Measurements from ENCODE around the gene CTU2. TPM values are rescaled to one million over a fixed set of nuclear protein-coding genes. Genes with fewer than 3 reads are reported as not detected.

The CTU2 gene
- total and polyA plus RNA-seq, 2 experiments from 2014 or later, result 5.9 to 19.5 TPM

DNA sequence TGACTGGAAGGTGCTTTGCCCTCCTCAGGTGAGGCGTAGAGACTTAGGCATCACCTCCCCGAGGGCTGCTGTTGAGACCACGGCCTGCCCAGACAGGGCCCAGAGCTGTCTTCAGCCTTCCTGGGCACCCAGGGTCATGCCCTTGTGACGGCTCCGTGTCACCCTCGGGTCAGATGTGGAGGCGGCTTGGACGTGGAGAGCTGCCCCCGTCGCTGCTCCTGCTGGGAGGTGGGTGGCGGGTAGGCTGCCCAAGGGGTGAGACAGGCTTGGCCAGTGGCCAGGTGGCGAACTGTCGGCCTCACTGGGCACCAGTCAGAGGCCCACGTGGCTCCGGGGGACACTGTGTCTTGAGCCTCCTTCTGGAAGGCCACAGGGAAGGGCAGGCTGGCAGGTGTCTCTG is 11.1 kb upstream of the CTU2 start:
- DNase-seq (ENCODE audit: low spot score), result no peak
- Histone ChIP-seq H3K79me2 (no peaks in the 10 kb centered on the region), H3K4me3 (no peak overlapping the region), H3K9me3 (ENCODE audit: low read depth) (no peaks in the 10 kb centered on the region), H3K9me2 (replicated peaks; ENCODE audit: insufficient read depth) (no peaks in the 10 kb centered on the region), H3K27ac (no peak overlapping the region), H3K4me1 (ENCODE audit: insufficient read depth) (no peaks in the 10 kb centered on the region), H3K4me2 (no peak overlapping the region), H4K20me1 (ENCODE audit: insufficient read depth, poor library complexity, severe bottlenecking) (no peaks in the 10 kb centered on the region), H3K27me3 (no peaks in the 10 kb centered on the region), H3K36me3 (replicated peaks; ENCODE audit: insufficient read depth, low read depth) (no peaks in the 10 kb centered on the region), H2AFZ (no peak overlapping the region)
- 90% methylated on average over 15 of the region's 15 CpGs for WGBS (ENCODE audit: low lambda C conversion rate, missing lambda C conversion rate)
- TF ChIP-seq EZH2phosphoT487 (IDR thresholded peaks at IDR 0.05; ENCODE audit: low read depth, severe bottlenecking, unreplicated experiment), result no peak
- TF ChIP-seq CTCF (IDR thresholded peaks at IDR 0.05; ENCODE audit: poor library complexity), result no peak
- no peak for TF ChIP-seq EZH2 (IDR thresholded peaks at IDR 0.05; ENCODE audit: borderline replicate concordance)

DNA sequence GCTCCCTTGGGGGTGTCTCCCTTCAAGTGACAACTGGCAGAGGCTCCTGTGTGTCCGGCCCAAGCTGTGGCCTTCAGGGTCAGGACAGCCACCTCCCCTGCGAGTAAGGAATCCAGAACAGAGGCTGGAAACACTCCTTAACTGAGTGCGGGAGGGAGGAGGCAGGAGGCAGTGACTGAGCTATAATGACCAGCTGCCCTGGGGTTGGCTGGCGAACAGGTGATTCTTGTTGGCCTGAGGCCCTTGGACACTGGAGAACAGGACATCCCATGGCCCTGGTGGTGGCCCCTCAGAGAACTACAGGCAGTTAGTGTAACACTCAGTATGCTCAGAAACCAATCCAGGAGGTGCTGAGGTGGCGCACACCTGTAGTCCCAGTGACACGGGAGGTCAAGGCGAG is 10.6 kb upstream of the CTU2 start:
- H3K79me2 ChIP-seq, result no peaks in the 10 kb centered on the region
- H3K4me1 ChIP-seq (ENCODE audit: insufficient read depth), result no peaks in the 10 kb centered on the region
- H3K4me2 ChIP-seq, result no peak overlapping the region
- no peaks in the 10 kb centered on the region for H3K9me2 ChIP-seq (replicated peaks; ENCODE audit: insufficient read depth)
- TF ChIP-seq EZH2 (IDR thresholded peaks at IDR 0.05; ENCODE audit: borderline replicate concordance), result no peak
- TF ChIP-seq CTCF (IDR thresholded peaks at IDR 0.05; ENCODE audit: poor library complexity), result no peak
- no peak for TF ChIP-seq EZH2phosphoT487 (IDR thresholded peaks at IDR 0.05; ENCODE audit: low read depth, severe bottlenecking, unreplicated experiment)
- no peak overlapping the region for H3K4me3 ChIP-seq
- no peak for DNase-seq (ENCODE audit: low spot score)
- 95% methylated on average over 6 of the region's 7 CpGs for WGBS (ENCODE audit: low lambda C conversion rate, missing lambda C conversion rate)
- H3K27me3 ChIP-seq, result no peaks in the 10 kb centered on the region
- no peaks in the 10 kb centered on the region for H3K9me3 ChIP-seq (ENCODE audit: low read depth)
- no peak overlapping the region for H2AFZ ChIP-seq
- H3K36me3 ChIP-seq (replicated peaks; ENCODE audit: insufficient read depth, low read depth), result no peaks in the 10 kb centered on the region
- no peak overlapping the region for H3K27ac ChIP-seq
- H4K20me1 ChIP-seq (ENCODE audit: insufficient read depth, poor library complexity, severe bottlenecking), result no peaks in the 10 kb centered on the region

- Histone ChIP-seq H3K79me2 (no peaks in the 10 kb centered on the region), H3K27me3 (no peaks in the 10 kb centered on the region), H2AFZ (no peak overlapping the region), H3K27ac (no peak overlapping the region), H3K4me2 (no peak overlapping the region), H3K9me2 (replicated peaks; ENCODE audit: insufficient read depth) (no peaks in the 10 kb centered on the region), H3K4me3 (no peak overlapping the region), H3K4me1 (ENCODE audit: insufficient read depth) (no peaks in the 10 kb centered on the region), H4K20me1 (ENCODE audit: insufficient read depth, poor library complexity, severe bottlenecking) (no peaks in the 10 kb centered on the region), H3K9me3 (ENCODE audit: low read depth) (no peaks in the 10 kb centered on the region), H3K36me3 (replicated peaks; ENCODE audit: insufficient read depth, low read depth) (no peaks in the 10 kb centered on the region)
- no peak for TF ChIP-seq CTCF (IDR thresholded peaks at IDR 0.05; ENCODE audit: poor library complexity)
- no peak for TF ChIP-seq EZH2phosphoT487 (IDR thresholded peaks at IDR 0.05; ENCODE audit: low read depth, severe bottlenecking, unreplicated experiment)
- TF ChIP-seq EZH2 (IDR thresholded peaks at IDR 0.05; ENCODE audit: borderline replicate concordance), result no peak
- no peak for DNase-seq (ENCODE audit: low spot score)
- WGBS (ENCODE audit: low lambda C conversion rate, missing lambda C conversion rate), result 95% methylated on average over 14 of the region's 14 CpGs
Measured at GRCh38 chr16:88696441-88696840, 9.9 kb upstream of the CTU2 start.

Data from hepatocyte (in vitro differentiated cells).